SK-N-SH treated with all-trans-retinoic acid at 6 μM for 48 hours (cell line): ENCODE results near the gene FFAR4.

Source experiments
- ATAC-seq: fragments of 200-7000 bp; cut with Tn5 transposase; 3 replicates; pipeline ENCODE4 v1.9.1; 2020; ENCODE audit warnings: mild to moderate bottlenecking, moderate library complexity
- ARNTL ChIP-seq: fragments of 450-650 bp; formaldehyde crosslinking; IDR thresholded peaks from 2 replicates; pipeline ENCODE4 v1.5.0; 2020; ENCODE audit warnings: low read depth, mild to moderate bottlenecking, moderate library complexity, borderline replicate concordance
- BACH2 ChIP-seq: fragments of 250-450 bp; sonication (Bioruptor Pico); IDR thresholded peaks from 2 replicates; pipeline ENCODE4 v1.9.0; 2021; ENCODE audit warnings: mild to moderate bottlenecking, borderline replicate concordance
- CREB5 ChIP-seq: fragments of 250-450 bp; sonication (Bioruptor Pico); IDR thresholded peaks from 2 replicates; pipeline ENCODE4 v1.5.1; 2020; ENCODE audit warnings: low read depth, mild to moderate bottlenecking, moderate library complexity
- CSDC2 ChIP-seq: fragments of 250-450 bp; sonication (Bioruptor Pico); IDR thresholded peaks from 2 replicates; pipeline ENCODE4 v1.5.0; 2020; ENCODE audit warnings: mild to moderate bottlenecking, moderate library complexity
- CSRNP3 ChIP-seq: fragments of 250-450 bp; sonication (Bioruptor Pico); IDR thresholded peaks from 2 replicates; pipeline ENCODE4 v1.5.1; 2021; ENCODE audit warnings: mild to moderate bottlenecking, moderate library complexity
- ESRRG ChIP-seq: fragments of 250-450 bp; sonication (Bioruptor Pico); IDR thresholded peaks from 2 replicates; pipeline ENCODE4 v1.6.1; 2021; ENCODE audit warnings: mild to moderate bottlenecking
- GLIS3 ChIP-seq: fragments of 250-450 bp; sonication (Bioruptor Pico); IDR thresholded peaks from 2 replicates; pipeline ENCODE4 v1.5.0; 2020; ENCODE audit warnings: mild to moderate bottlenecking, moderate library complexity
- ISL1 ChIP-seq: fragments of 250-450 bp; sonication (Bioruptor Pico); IDR thresholded peaks from 2 replicates; pipeline ENCODE4 v2.1.2; 2022; ENCODE audit warnings: mild to moderate bottlenecking, moderate library complexity
- OSR1 ChIP-seq: fragments of 250-450 bp; sonication (Bioruptor Pico); IDR thresholded peaks from 2 replicates; pipeline ENCODE4 v1.8.0; 2022; ENCODE audit warnings: moderate library complexity, mild to moderate bottlenecking, inconsistent platforms
- POU6F1 ChIP-seq: fragments of 250-450 bp; sonication (Bioruptor Pico); IDR thresholded peaks from 2 replicates; pipeline ENCODE4 v1.8.0; 2021; ENCODE audit warnings: low read depth, mild to moderate bottlenecking, moderate library complexity, borderline replicate concordance
- PPARA ChIP-seq: fragments of 250-450 bp; sonication (Bioruptor Pico); IDR thresholded peaks from 2 replicates; pipeline ENCODE4 v1.5.0; 2020; ENCODE audit warnings: mild to moderate bottlenecking, borderline replicate concordance
- TCF4 ChIP-seq: fragments of 250-450 bp; sonication (Bioruptor Pico); IDR thresholded peaks from 2 replicates; pipeline ENCODE4 v1.8.0; 2021; ENCODE audit warnings: mild to moderate bottlenecking, moderate library complexity, borderline replicate concordance
- TOX ChIP-seq: fragments of 250-450 bp; sonication (Bioruptor Pico); IDR thresholded peaks from 2 replicates; pipeline ENCODE4 v1.8.0; 2021; ENCODE audit warnings: mild to moderate bottlenecking, moderate library complexity, borderline replicate concordance
- ZC3H10 ChIP-seq: fragments of 250-450 bp; sonication (Bioruptor Pico); IDR thresholded peaks from 2 replicates; pipeline ENCODE4 v1.5.1; 2021; ENCODE audit warnings: mild to moderate bottlenecking, moderate library complexity
- ZFP3 ChIP-seq: fragments of 250-450 bp; sonication (Bioruptor Pico); IDR thresholded peaks from 2 replicates; pipeline ENCODE4 v1.5.0; 2020; ENCODE audit warnings: mild to moderate bottlenecking, moderate library complexity
- ZFP30 ChIP-seq: fragments of 450-650 bp; formaldehyde crosslinking; IDR thresholded peaks from 2 replicates; pipeline ENCODE4 v1.5.0; 2022; ENCODE audit warnings: mild to moderate bottlenecking, moderate library complexity
- ZNF565 ChIP-seq: fragments of 450-650 bp; formaldehyde crosslinking; conservative IDR thresholded peaks from 2 replicates; pipeline ENCODE4 v1.5.0; 2020; ENCODE audit warnings: low read depth, mild to moderate bottlenecking, moderate library complexity
- ZNF70 ChIP-seq: fragments of 450-650 bp; formaldehyde crosslinking; IDR thresholded peaks from 2 replicates; pipeline ENCODE4 v1.5.0; 2020; ENCODE audit warnings: mild to moderate bottlenecking, moderate library complexity
- ZNF8 ChIP-seq: fragments of 450-650 bp; formaldehyde crosslinking; IDR thresholded peaks from 2 replicates; pipeline ENCODE4 v1.5.0; 2020; ENCODE audit warnings: mild to moderate bottlenecking, moderate library complexity
- TF ChIP-seq, protein P1 (sequence below): fragments of 250-450 bp; sonication (Bioruptor Pico); IDR thresholded peaks from 2 replicates; pipeline ENCODE4 v1.5.0; 2020; ENCODE audit warnings: mild to moderate bottlenecking, moderate library complexity
- TF ChIP-seq, protein P2 (sequence below): fragments of 250-450 bp; sonication (Bioruptor Pico); IDR thresholded peaks from 2 replicates; pipeline ENCODE4 v1.8.0; 2020; ENCODE audit warnings: mild to moderate bottlenecking, moderate library complexity, borderline replicate concordance

Gene FFAR4

DNA sequence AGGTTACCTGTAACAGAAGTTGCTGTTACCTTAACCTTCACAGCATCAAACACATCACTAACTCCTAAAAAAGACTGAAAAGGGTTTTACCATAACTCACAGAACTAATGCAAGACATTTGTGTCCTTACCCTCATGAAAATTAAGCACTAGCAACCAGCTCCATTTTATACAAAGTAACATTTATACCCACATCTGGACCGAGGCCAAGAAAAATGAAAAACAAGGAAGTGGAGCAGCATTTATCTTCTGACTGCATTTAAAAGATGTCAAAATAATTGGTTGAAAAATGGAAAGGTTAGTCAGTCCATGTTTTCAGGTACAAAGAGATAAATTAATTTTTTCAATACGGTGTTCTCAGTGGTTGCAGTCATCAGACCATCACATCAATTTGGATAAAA is 37.7 kb downstream of the FFAR4 start:
- TF ChIP-seq ISL1 (no peak), BACH2 (CRISPR knock-in tag) (no peak), ARNTL (CRISPR knock-in tag) (no peak), ESRRG (no peak), TCF4 (CRISPR knock-in tag) (no peak), ZFP3 (no peak), GLIS3 (CRISPR knock-in tag) (no peak), CSRNP3 (no peak), ZFP30 (CRISPR knock-in tag) (no peak), ZNF70 (CRISPR knock-in tag) (no peak), PPARA (no peak)
- TF ChIP-seq, protein P1, sequence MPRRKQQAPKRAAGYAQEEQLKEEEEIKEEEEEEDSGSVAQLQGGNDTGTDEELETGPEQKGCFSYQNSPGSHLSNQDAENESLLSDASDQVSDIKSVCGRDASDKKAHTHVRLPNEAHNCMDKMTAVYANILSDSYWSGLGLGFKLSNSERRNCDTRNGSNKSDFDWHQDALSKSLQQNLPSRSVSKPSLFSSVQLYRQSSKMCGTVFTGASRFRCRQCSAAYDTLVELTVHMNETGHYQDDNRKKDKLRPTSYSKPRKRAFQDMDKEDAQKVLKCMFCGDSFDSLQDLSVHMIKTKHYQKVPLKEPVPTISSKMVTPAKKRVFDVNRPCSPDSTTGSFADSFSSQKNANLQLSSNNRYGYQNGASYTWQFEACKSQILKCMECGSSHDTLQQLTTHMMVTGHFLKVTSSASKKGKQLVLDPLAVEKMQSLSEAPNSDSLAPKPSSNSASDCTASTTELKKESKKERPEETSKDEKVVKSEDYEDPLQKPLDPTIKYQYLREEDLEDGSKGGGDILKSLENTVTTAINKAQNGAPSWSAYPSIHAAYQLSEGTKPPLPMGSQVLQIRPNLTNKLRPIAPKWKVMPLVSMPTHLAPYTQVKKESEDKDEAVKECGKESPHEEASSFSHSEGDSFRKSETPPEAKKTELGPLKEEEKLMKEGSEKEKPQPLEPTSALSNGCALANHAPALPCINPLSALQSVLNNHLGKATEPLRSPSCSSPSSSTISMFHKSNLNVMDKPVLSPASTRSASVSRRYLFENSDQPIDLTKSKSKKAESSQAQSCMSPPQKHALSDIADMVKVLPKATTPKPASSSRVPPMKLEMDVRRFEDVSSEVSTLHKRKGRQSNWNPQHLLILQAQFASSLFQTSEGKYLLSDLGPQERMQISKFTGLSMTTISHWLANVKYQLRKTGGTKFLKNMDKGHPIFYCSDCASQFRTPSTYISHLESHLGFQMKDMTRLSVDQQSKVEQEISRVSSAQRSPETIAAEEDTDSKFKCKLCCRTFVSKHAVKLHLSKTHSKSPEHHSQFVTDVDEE (CRISPR knock-in tag): no peak
- ATAC-seq: no peak

- no peak for ATAC-seq
- TF ChIP-seq, protein P2, sequence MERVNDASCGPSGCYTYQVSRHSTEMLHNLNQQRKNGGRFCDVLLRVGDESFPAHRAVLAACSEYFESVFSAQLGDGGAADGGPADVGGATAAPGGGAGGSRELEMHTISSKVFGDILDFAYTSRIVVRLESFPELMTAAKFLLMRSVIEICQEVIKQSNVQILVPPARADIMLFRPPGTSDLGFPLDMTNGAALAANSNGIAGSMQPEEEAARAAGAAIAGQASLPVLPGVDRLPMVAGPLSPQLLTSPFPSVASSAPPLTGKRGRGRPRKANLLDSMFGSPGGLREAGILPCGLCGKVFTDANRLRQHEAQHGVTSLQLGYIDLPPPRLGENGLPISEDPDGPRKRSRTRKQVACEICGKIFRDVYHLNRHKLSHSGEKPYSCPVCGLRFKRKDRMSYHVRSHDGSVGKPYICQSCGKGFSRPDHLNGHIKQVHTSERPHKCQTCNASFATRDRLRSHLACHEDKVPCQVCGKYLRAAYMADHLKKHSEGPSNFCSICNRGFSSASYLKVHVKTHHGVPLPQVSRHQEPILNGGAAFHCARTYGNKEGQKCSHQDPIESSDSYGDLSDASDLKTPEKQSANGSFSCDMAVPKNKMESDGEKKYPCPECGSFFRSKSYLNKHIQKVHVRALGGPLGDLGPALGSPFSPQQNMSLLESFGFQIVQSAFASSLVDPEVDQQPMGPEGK (CRISPR knock-in tag): no peak
- TF ChIP-seq TOX (CRISPR knock-in tag): no peak
- TF ChIP-seq PPARA: no peak
- TF ChIP-seq GLIS3 (CRISPR knock-in tag): no peak
- TF ChIP-seq ZNF70 (CRISPR knock-in tag): no peak
- TF ChIP-seq ZFP3: no peak
Measured at GRCh38 chr10:93608421-93608820, 42.0 kb downstream of the FFAR4 start.

DNA sequence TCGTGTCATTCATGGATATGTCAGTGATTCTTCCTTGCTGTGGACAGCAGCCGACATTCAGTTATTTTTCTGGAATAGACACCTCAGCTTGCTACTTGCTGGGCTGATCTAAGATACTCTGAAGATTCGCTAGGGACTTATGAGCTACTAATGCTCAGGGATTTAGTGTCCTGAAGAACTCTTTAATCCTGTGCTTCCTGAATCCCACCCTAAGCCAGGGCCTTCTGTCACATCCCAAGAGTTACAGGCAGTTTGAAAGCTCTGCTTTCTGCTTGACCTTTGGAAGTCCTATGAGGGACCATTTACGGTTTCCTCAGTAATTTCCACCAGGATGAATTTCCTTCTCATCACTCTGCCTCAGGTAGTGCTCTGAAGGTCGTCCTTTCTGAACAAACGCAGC is 45.8 kb downstream of the FFAR4 start, which contains the start of gene PDE6C:
PDE6C (plus strand) TSS at position 227 of the 400 bp plus-strand sequence. CDS start 189 bp downstream, outside the sequence.
- TF ChIP-seq ZNF565 (CRISPR knock-in tag) (no peak), ARNTL (CRISPR knock-in tag) (no peak), OSR1 (CRISPR knock-in tag) (no peak), ZC3H10 (CRISPR knock-in tag) (no peak), TCF4 (CRISPR knock-in tag) (no peak), CREB5 (CRISPR knock-in tag) (no peak), ESRRG (no peak), ZFP3 (no peak), BACH2 (CRISPR knock-in tag) (no peak), POU6F1 (CRISPR knock-in tag) (no peak), ZNF8 (no peak), CSDC2 (CRISPR knock-in tag) (no peak), TOX (CRISPR knock-in tag) (no peak), ZNF70 (CRISPR knock-in tag) (no peak), GLIS3 (CRISPR knock-in tag) (no peak)
- TF ChIP-seq, protein P2 (CRISPR knock-in tag): no peak
- ATAC-seq: no peak
